HepG2 (cell line): ENCODE results near the gene VDR. TPM values are rescaled to one million over a fixed set of nuclear protein-coding genes. Genes with fewer than 3 reads are reported as not detected.
"Not testable (repeated sequence)": the region's sequence is repeated elsewhere in the genome, so short reads cannot be mapped to it uniquely, and the experiment has no call there.

Experiments used
- ATAC-seq: fragments of 200-7000 bp; cut with Tn5 transposase; 3 replicates; pipeline ENCODE4 v1.9.1; 2020; ENCODE audit warnings: mild to moderate bottlenecking, moderate library complexity
- BruUV-seq: library from RNA; stranded (reverse); fragments of 400-500 nt; replicated peaks from 2 replicates; lab custom pipeline; 2021; lab: Mats Ljungman, UMichigan
- CTCF ChIA-PET: fragments of 300-600 bp; formaldehyde crosslinking; extraction: SDS; loops from one replicate; lab custom pipeline; 2021; ENCODE audit warnings: low total read pairs, inconsistent platforms, low intra/inter-chr PET ratio; lab: Yijun Ruan, JAX
- POLR2A ChIA-PET: fragments of 350-600 bp; sonication (Branson Sonifier 250); formaldehyde crosslinking; loops from one replicate; lab custom pipeline; 2020; ENCODE audit warnings: antibody characterized with exemption, inconsistent platforms; lab: Yijun Ruan, JAX
- DNase-seq: peaks from one replicate; pipeline ENCODE4 v3.0.0-alpha.2; 2015; ENCODE audit warnings: low spot score
- FAIRE-seq: peaks from 3 replicates; lab custom pipeline; 2011; peaks lifted over from hg19 to GRCh38; lab: Jason Lieb, UNC
- H2AFZ ChIP-seq: one replicate; pipeline ENCODE4 v1.6.1; 2011; ENCODE audit warnings: low read length, inconsistent platforms
- H3K27ac ChIP-seq: fragments of 300-600 bp; 3 replicates; pipeline ENCODE4 v1.8.0; 2011; ENCODE audit warnings: mixed run types, mild to moderate bottlenecking, mixed read lengths, low read length, inconsistent platforms; ENCODE audit not compliant: insufficient read depth; ENCODE audit errors: extremely low read length
- H3K27me3 ChIP-seq, 2 experiments: fragments of 200-600 bp in 1 of 2; 2 replicates in 1 of 2; 3 replicates in 1 of 2; pipeline versions ENCODE4 v1.6.0 to v1.8.0; 2011; ENCODE audit warnings: low read length in 2 of 2, mild to moderate bottlenecking in 2 of 2, moderate library complexity in 2 of 2, inconsistent platforms in 1 of 2; ENCODE audit not compliant: insufficient read depth in 2 of 2, control insufficient read depth in 1 of 2
- H3K36me3 ChIP-seq, 2 experiments: fragments of 200-600 bp in 1 of 2; replicated peaks in 1 of 2; 2 replicates in 1 of 2; 3 replicates in 1 of 2; pipeline versions ENCODE4 v1.5.1 to v1.8.0; 2011; ENCODE audit warnings: low read length in 2 of 2, inconsistent platforms in 1 of 2; ENCODE audit not compliant: insufficient read depth in 2 of 2, control insufficient read depth in 1 of 2
- H3K4me1 ChIP-seq: 2 replicates; pipeline ENCODE4 v1.5.1; 2012; ENCODE audit warnings: low read length, inconsistent platforms; ENCODE audit not compliant: insufficient read depth
- H3K4me2 ChIP-seq: 2 replicates; pipeline ENCODE4 v1.6.0; 2011; ENCODE audit warnings: low read depth, low read length, inconsistent platforms
- H3K4me3 ChIP-seq, 3 experiments: fragments of 200-600 bp in 1 of 3; sonication (generic), shearing (Covaris generic) in 1 of 3; replicated peaks in 1 of 3; 2 replicates each; pipeline ENCODE4 v1.5.1; 2011 to 2016; ENCODE audit warnings: low read length in 3 of 3, inconsistent platforms in 2 of 3, low read depth in 2 of 3, mild to moderate bottlenecking in 2 of 3, control low read depth in 1 of 3, mixed read lengths in 1 of 3; ENCODE audit not compliant: insufficient read depth in 1 of 3
- H3K79me2 ChIP-seq: one replicate; pipeline ENCODE4 v1.6.1; 2011; ENCODE audit warnings: low read length, inconsistent platforms; ENCODE audit not compliant: insufficient read depth
- H3K9ac ChIP-seq: 2 replicates; pipeline ENCODE4 v1.6.0; 2011; ENCODE audit warnings: mild to moderate bottlenecking, low read depth, low read length, inconsistent platforms; ENCODE audit not compliant: insufficient read depth
- H3K9me3 ChIP-seq: 2 replicates; pipeline ENCODE4 v1.5.1; 2012; ENCODE audit warnings: mild to moderate bottlenecking, low read length
- H4K20me1 ChIP-seq: 2 replicates; pipeline ENCODE4 v1.6.0; 2011; ENCODE audit warnings: inconsistent platforms, mild to moderate bottlenecking, low read length, moderate library complexity; ENCODE audit not compliant: insufficient read depth
- ARNTL ChIP-seq: sonication (generic); formaldehyde crosslinking; IDR thresholded peaks from 2 replicates; pipeline ENCODE4 v1.4.0; 2020; ENCODE audit warnings: mild to moderate bottlenecking, missing genetic modification reagents
- BRCA1 ChIP-seq: sonication (generic); formaldehyde crosslinking; IDR thresholded peaks from 2 replicates; pipeline ENCODE4 v1.4.0; 2020; ENCODE audit warnings: missing genetic modification reagents
- GABPB1 ChIP-seq: IDR thresholded peaks from 2 replicates; pipeline ENCODE4 v1.6.1; 2016; ENCODE audit warnings: mild to moderate bottlenecking, missing genetic modification reagents, moderate library complexity, missing compliant biosample characterization
- GZF1 ChIP-seq: sonication (generic); formaldehyde crosslinking; IDR thresholded peaks from 2 replicates; pipeline ENCODE4 v1.5.1; 2020; ENCODE audit warnings: mild to moderate bottlenecking, missing genetic modification reagents
- MAF1 ChIP-seq: sonication (generic); formaldehyde crosslinking; IDR thresholded peaks from 2 replicates; pipeline ENCODE4 v1.5.0; 2020; ENCODE audit warnings: missing genetic modification reagents, borderline replicate concordance
- PHF8 ChIP-seq: sonication (generic); formaldehyde crosslinking; IDR thresholded peaks from 2 replicates; pipeline ENCODE4 v1.5.0; 2020; ENCODE audit warnings: missing genetic modification reagents
- TFDP2 ChIP-seq: sonication (generic); formaldehyde crosslinking; IDR thresholded peaks from 2 replicates; pipeline ENCODE4 v1.4.0; 2020; ENCODE audit warnings: missing genetic modification reagents
- YEATS4 ChIP-seq: sonication (generic); formaldehyde crosslinking; IDR thresholded peaks from 2 replicates; pipeline ENCODE4 v1.4.0; 2020; ENCODE audit warnings: missing genetic modification reagents, borderline replicate concordance
- ZNF567 ChIP-seq: sonication (generic); formaldehyde crosslinking; IDR thresholded peaks from 2 replicates; pipeline ENCODE4 v1.8.1; 2023; ENCODE audit warnings: mild to moderate bottlenecking, missing genetic modification reagents, borderline replicate concordance
- ZNF724P ChIP-seq: sonication (generic); formaldehyde crosslinking; IDR thresholded peaks from 2 replicates; pipeline ENCODE4 v1.8.0; 2022; ENCODE audit warnings: missing genetic modification reagents, borderline replicate concordance
- WGBS: methylation state at CpG from one replicate; pipeline ENCODE4 v1.1.6; 2017; ENCODE audit warnings: low lambda C conversion rate; 5-methylcytosine and 5-hydroxymethylcytosine counted together
- in situ Hi-C: cut with HindIII; loops from 2 replicates; pipeline ENCODE4 v1.10.0; 2017; ENCODE audit warnings: low pct_unique_long_range_greater_than_20kb; ENCODE audit not compliant: extremely low pct_ligation_motif_present
- intact Hi-C: fragments of 100-400 bp; cut with micrococcal nuclease; formaldehyde crosslinking; loops from one replicate; pipeline ENCODE4 v1.10.0; 2022; ENCODE audit not compliant: unreplicated experiment
- polyA plus RNA-seq, 8 experiments: library from polyadenylated mRNA; depleted of rRNA in 3 of 8; stranded (reverse) in 7 of 8; unstranded in 1 of 8; fragments of >200 nt; fragmentation: Illumina TruSeq in 4 of 8; extraction: Trizol in 4 of 8; gene quantifications; 2 replicates each; pipeline versions ENCODE4 v1.2.1 to v1.2.3, GENCODE V29; 2011 to 2016; ENCODE audit warnings: low read depth in 4 of 8, missing spikeins in 1 of 8, mixed read lengths in 1 of 8; ENCODE audit not compliant: insufficient read depth in 1 of 8
- total RNA-seq, 5 experiments: library from RNA; depleted of rRNA; stranded (reverse); fragments of >200 nt; fragmentation: Illumina TruSeq; extraction: Trizol; gene quantifications; 2 replicates each; pipeline ENCODE4 v1.2.3, GENCODE V29; 2016; ENCODE audit warnings: low read depth in 1 of 5

The VDR gene
- total and polyA plus RNA-seq, 2 of the 13 experiments (the other 11 are each of a cell fraction or from before 2014, with no cell fraction given) = 0.08 to 0.33 TPM

GRCh38 chr12:47811581-47812484 is 93.0 kb downstream of the VDR start:
- H4K20me1 ChIP-seq = no peaks in the 10 kb centered on the region
- in situ Hi-C loops = no loop called here
- ChIA-PET CTCF (no interaction called here), POLR2A (interaction anchor here (1.5 kb wide), 1 partner anchor 9 kb away, joined by 5 read pairs; no protein-coding TSS in a partner anchor)
- no peaks in the 10 kb centered on the region for H3K9me3 ChIP-seq
- DNase-seq (no peak), ATAC-seq (no peak), FAIRE-seq (no peak)
- H3K27ac ChIP-seq = no peak overlapping the region
- 0 out of 6 replicates have a peak overlapping the region, but pooled peaks of 1 of the 3 experiments have one; percentile 55 for H3K4me3 ChIP-seq
- H3K9ac ChIP-seq = no peak overlapping the region
- no peak for TF ChIP-seq TFDP2 (CRISPR knock-in tag)
- no TSS peak for BruUV-seq
- peaks cover 8% of the 10 kb centered on the region for H3K4me1 ChIP-seq
- no peak overlapping the region for H2AFZ ChIP-seq
- H3K4me2 ChIP-seq = peak overlapping the region; percentile 71; the same call in 1 of the 2 replicates
- H3K36me3 ChIP-seq = no peaks in the 10 kb centered on the region
- no peaks in the 10 kb centered on the region for H3K27me3 ChIP-seq
- intact Hi-C loops = no loop called here
- WGBS = 89% methylated on average over 14 of the region's 14 CpGs
- H3K79me2 ChIP-seq = peaks cover 1% of the 10 kb centered on the region

GRCh38 chr12:47811072-47811396 is 93.8 kb downstream of the VDR start:
- no TSS peak for BruUV-seq
- Histone ChIP-seq H3K36me3 (no peaks in the 10 kb centered on the region), H3K9me3 (no peaks in the 10 kb centered on the region), H3K79me2 (peaks cover 1% of the 10 kb centered on the region), H3K4me1 (0 out of 2 replicates have a peak, but pooled peaks cover 5% of the 10 kb centered on the region), H3K9ac (no peak overlapping the region), H3K27ac (no peak overlapping the region), H4K20me1 (no peaks in the 10 kb centered on the region), H3K27me3 (no peaks in the 10 kb centered on the region), H3K4me2 (no peak overlapping the region), H2AFZ (no peak overlapping the region), H3K4me3 (no peak overlapping the region)
- no peak for ATAC-seq
- no peak for FAIRE-seq
- POLR2A ChIA-PET = no interaction called here
- in situ Hi-C loops = no loop called here
- no peak for TF ChIP-seq BRCA1
- TF ChIP-seq MAF1 (CRISPR knock-in tag) = no peak
- TF ChIP-seq GABPB1 (CRISPR knock-in tag) = no peak
- TF ChIP-seq YEATS4 = no peak
- no peak for TF ChIP-seq GZF1
- TF ChIP-seq PHF8 = no peak
- TF ChIP-seq ZNF567 = no peak
- no peak for TF ChIP-seq ARNTL
- TF ChIP-seq ZNF724P (CRISPR knock-in tag) = no peak
- CTCF ChIA-PET = no interaction called here
- WGBS = 100% methylated on average over 1 of the region's 2 CpGs
- intact Hi-C loops = no loop called here
- DNase-seq = no peak

GRCh38 chr12:47809518-47809917 is 95.3 kb downstream of the VDR start:
- H3K4me1 ChIP-seq, ATAC-seq, CTCF ChIA-PET, H3K4me3 ChIP-seq, H3K79me2 ChIP-seq, POLR2A ChIA-PET, H2AFZ ChIP-seq, H3K27ac ChIP-seq, H3K4me2 ChIP-seq, H3K27me3 ChIP-seq, H3K9ac ChIP-seq, FAIRE-seq, DNase-seq, BruUV-seq, in situ Hi-C loops, intact Hi-C loops, H3K36me3 ChIP-seq, H3K9me3 ChIP-seq, H4K20me1 ChIP-seq: not testable (repeated sequence)
- 95% methylated on average over 9 of the region's 9 CpGs for WGBS
